ENCODE results near the gene PSMA4. TPM values are rescaled to one million over a fixed set of nuclear protein-coding genes. Genes with fewer than 3 reads are reported as not detected.

Gene PSMA4
- total and polyA plus RNA-seq, 10 of the 15 experiments (the other 5 are each of a cell fraction or from before 2014, with no cell fraction given) = 210 to 1,221 (median 546) TPM

GRCh38 chr15:78565097-78565950, 25.1 kb downstream of the PSMA4 start, which contains the start of gene CHRNA5 (continued):
- TF ChIP-seq CTCF (IDR thresholded peaks at IDR 0.05 in 2 of 3, conservative IDR thresholded peaks at IDR 0.05 in 1 of 3; ENCODE audit: control insufficient read depth in 2 of 3, extremely low read depth in 1 of 3, insufficient read depth in 1 of 3, low read depth in 3 of 3, low read length in 3 of 3) (no peak), EP300 (IDR thresholded peaks at IDR 0.05; ENCODE audit: borderline replicate concordance in 1 of 2, control insufficient read depth in 1 of 2, low read depth in 2 of 2, low read length in 2 of 2) (no peak), STAT1 (conservative IDR thresholded peaks at IDR 0.05) (no peak), NKRF (conservative IDR thresholded peaks at IDR 0.05) (peak; percentile 85), ZBTB11 (CRISPR knock-in tag; IDR thresholded peaks at IDR 0.05) (no peak), KAT2A (conservative IDR thresholded peaks at IDR 0.05; ENCODE audit: control insufficient read depth, low read depth, low read length) (no peak), RELB (IDR thresholded peaks at IDR 0.05; ENCODE audit: low read depth) (no peak), TBL1XR1 (IDR thresholded peaks at IDR 0.05; ENCODE audit: low read depth, low read length) (no peak), MTA3 (IDR thresholded peaks at IDR 0.05; ENCODE audit: borderline replicate concordance, low read length) (no peak), RBBP5 (conservative IDR thresholded peaks at IDR 0.05) (no peak), POLR2A (IDR thresholded peaks at IDR 0.05; ENCODE audit: low read depth, low read length) (peak; percentile 80), HSF1 (IDR thresholded peaks at IDR 0.05; ENCODE audit: low read depth, low read length) (peak; percentile 71; the same call in 1 of the 2 replicates), DPF2 (IDR thresholded peaks at IDR 0.05) (peak; percentile 53), EED (IDR thresholded peaks at IDR 0.05; ENCODE audit: low read depth) (peak; percentile 37; the same call in 1 of the 2 replicates), NFYA (IDR thresholded peaks at IDR 0.05; ENCODE audit: borderline replicate concordance, low read depth, low read length) (no peak), SRF (IDR thresholded peaks at IDR 0.05; ENCODE audit: low read depth in 2 of 2, low read length in 2 of 2) (no peak), SUZ12 (IDR thresholded peaks at IDR 0.05; ENCODE audit: unreplicated experiment) (no peak), MYC (IDR thresholded peaks at IDR 0.05; ENCODE audit: insufficient read depth, insufficient read length, insufficient replicate concordance, low read length, severe bottlenecking) (no peak)
